ENCODE data around the gene GLOD5.

Gene GLOD5

DNA sequence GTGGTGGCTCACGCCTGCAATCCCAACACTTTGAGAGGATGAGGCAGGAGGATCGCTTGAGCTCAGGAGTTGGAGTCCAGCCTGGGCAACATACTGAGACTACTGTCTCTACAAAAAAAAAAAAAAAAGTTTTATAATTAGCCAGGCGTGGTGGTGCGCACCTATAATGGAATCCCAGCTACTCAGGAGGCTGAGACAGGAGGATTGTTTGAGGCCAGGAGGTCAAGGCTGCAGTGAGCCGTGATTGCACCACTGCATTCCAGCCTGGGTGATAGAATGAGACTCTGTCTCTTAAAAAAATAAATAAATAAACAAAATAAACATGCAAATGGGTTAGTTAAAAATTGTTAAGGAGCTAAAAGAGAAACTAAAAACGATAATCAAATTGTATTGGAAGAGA is 7.7 kb downstream of the GLOD5 start:
- no peak for DNase-seq

DNA sequence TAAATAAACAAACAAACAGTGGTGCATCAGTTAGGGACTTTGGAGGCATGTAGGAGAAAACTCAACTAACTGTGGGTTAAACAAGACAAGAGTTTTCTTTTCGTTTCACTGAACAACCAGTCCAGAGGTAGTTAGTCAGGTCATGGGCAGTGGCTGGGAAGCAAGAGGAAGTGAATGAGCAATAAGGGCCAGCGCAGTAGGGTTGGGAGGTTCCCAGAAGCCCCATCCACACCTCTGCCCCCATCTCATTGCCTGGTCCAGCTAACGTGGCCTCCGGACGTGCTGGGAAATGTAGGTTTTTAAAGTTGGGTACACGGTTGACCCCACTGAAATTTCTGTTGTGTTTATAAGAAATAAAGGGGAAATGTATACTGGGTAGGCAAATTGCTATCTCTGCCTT is 8.7 kb downstream of the GLOD5 start:
- no peak for DNase-seq

DNA sequence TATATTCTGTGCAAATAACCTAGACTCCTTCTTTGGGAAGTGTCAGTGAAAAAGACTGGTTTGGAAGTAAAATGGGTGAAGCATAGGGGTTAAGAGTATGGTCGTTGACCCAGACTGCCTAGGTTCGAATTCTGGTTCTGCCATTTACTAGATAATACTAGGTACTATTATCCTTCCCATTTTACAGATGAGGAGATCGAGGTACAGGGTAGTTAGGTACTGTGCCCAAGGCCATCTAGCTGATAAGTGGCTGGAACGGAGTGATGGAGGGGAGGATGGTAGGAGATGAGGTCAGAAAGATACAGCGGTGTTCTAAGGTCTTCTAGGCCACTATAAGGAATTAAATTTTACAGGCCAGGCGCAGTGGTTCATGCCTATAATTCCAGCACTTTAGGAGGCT is 11.1 kb downstream of the GLOD5 start:
- DNase-seq, result no peak

DNA sequence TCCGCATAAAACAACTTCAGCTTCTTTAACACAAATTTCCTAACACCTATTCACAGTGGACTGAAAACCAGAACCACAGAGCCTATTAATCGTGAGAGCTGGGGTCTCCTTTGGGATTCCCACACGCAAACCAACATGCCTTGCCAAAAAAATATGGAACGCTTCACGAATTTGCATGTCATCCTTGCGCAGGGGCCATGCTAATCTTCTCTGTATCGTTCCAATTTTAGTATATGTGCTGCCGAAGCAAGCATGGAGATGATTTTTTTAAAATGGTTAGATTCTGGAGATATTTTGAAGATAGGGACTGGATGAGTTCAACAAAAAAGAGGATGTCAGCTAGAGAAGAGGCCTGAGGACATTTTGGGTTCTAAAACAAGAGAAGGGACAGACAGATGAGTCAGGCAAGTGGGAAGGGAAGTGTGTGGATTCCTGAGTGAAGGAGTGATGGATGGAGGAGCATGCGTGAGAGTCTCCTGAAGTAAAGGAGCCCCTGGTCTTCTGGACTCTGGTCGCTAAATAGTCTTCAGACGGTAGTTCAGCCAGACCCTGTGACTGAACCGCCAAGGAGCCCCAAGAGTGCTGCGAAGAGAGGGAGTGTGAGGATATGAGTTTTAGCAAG is 15.4 kb downstream of the GLOD5 start:
- DNase-seq, result no peak

DNA sequence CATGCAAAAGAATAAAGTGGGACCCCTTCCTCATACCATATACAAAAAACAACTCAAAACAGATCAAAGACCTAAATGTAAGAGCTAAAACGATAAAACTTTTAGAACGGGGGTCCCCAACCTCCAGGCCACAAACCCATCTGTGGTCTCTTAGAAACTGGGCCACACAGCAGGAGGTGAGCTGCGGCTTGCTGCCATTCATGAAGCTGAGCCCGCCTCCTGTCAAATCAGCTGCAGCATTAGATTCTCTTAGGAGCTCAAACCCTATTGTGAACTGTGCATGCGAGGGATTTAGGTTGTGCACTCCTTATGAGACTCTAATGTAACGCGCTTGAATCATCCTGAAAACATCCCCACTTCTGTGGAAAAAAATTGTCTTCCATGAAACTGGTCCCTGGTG is 17.9 kb downstream of the GLOD5 start:
- DNase-seq, result no peak

DNA sequence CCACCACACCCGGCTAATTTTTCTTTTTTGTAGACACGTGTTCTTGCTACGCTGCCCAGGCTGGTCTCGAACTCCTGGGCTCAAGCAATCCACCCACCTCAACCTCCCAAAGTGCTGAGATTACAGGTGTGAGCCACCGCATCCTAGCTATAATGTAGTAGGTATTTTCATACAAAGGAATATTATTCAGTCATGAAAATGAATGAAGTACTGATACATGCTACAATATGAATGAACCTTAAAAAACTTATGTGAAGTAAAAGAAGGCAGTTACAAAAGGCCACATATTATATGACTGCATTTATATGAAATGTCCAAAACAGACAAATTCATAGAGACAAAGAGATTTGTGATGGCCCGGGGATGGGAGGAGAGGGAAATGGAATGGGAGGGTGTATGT is 20.2 kb downstream of the GLOD5 start:
- DNase-seq, result no peak

DNA sequence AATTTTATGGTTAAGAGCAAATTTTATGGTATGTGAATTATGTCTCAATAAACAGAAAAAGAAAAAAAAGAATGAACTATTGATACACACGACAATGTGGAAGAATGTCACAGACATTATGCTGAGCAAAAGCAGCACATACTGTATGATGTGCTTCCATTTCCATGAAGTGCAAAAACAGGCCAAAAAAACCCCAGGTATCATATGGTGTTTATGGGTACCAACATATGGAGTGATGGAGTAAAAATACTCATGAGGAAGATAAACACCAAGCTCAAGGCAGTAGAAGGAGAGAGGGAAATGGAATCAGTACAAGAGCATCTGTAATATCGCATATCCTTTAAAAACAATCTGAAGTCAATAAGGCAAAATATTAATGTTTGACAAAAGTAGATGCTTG is 20.7 kb downstream of the GLOD5 start:
- no peak for DNase-seq

DNA sequence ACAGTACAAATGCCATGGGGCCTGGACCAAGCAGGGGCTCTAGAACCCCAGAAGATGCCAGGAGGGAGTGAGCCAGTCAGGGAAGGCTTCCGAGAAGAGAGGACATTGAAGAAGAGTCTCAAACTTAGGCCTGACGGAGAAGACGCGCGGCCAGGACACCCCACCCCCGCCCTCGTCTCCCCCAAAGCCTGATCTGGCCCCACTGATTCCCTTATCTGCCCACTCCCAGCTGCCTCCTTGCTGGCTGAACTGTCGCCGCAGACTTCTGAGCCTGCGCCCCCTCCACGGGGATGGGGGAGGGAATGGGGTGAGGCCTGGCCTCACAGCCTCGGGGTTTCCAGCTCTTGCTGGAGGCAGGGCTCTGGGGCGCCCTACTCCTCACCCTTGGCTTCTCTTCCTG is 21.2 kb downstream of the GLOD5 start:
- DNase-seq, result no peak

DNA sequence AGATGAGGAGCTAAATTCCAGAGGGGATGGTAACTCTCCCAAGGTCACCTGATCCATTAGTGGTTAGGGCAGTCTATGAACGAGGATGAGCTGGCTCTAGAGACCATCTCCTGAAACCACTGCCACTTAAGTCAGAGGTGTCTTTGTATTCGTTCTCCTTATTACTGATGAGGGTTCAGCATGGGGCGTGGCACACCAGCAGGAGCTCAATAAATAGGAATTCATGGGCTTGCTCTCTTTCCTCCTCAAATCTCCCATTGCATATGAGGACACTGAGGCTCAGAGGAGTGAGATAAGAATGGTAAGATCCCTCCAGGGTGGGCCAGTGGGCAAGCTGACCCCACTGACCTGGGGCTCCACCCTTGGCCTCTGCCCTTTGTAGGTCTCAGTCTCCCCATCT is 23.2 kb downstream of the GLOD5 start:
- no peak for DNase-seq

DNA sequence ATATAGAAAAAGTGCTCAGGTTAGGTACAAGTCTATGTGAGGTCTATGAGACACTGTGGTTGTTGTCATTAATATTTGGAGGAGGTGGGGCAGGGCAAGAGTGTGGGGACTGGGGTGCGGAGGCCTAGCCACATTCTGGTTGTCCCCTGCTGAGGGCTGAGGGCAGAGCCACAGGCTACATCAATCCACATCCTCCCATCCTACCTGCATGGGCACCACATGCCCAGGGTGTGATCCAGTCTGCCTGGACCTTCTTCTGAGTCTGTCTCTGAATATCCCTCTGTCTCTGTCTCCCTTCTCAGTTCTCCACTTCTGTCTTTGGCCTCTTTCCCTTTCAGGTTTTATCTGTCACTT is 23.6 kb downstream of the GLOD5 start:
- no peak for DNase-seq

DNA sequence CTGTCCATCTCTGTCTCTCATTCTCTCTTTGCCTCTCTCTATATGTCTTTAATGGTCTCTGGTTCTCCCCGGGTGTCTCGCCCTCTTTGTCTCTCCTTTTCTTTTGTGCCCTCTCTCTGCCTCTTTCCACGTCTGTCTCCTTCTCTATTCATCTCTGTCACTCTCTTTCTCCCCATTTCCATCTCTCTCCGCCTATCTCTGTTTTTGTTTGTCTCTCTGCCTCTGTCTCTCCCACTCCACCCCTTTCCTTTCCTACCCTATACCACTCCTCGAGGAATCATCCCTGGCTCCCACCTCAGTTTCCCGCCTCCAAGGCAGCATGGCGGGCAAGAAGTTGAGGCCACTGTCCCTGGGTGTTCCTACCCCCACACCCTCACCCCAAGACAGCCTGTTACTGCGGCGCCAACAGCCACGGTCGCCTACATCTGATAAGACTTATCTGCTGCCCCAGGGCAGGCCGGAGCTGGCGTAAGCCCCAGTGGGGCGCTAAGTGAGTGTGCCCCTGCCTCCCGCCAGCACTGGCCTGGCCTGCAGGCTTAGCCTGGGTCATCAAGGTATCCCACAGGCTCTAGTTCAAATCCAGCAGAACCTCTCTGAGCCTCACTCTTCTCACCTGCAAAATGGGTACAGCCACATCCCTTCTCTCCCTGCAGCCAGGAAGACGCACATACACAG is 24.1 kb downstream of the GLOD5 start:
- no peak for DNase-seq

DNA sequence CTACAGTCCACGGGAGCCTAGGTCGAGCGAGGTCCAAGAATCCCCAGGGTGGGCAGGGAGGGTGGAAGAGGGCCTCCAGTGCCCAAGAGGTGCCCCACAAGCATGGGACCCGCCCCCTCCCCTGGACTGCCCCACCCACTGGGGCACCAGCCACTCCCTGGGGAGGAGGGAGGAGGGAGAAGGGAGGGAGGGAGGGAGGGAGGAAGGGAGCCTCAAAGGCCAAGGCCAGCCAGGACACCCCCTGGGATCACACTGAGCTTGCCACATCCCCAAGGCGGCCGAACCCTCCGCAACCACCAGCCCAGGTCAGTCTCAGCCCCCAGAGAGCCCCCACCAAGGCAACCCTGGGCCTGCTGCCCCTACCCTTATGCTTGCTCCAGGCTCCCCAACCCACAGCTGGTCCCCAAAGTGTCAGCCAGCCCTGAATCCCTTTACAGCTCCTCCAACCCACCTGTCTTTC is 24.8 kb downstream of the GLOD5 start, which contains the start of gene GATA1:
TSS of gene GATA1 (plus strand) at position 250 of the 460 bp plus-strand sequence. CDS start 4,520 bp downstream, outside the sequence.
- DNase-seq, result no peak

DNA sequence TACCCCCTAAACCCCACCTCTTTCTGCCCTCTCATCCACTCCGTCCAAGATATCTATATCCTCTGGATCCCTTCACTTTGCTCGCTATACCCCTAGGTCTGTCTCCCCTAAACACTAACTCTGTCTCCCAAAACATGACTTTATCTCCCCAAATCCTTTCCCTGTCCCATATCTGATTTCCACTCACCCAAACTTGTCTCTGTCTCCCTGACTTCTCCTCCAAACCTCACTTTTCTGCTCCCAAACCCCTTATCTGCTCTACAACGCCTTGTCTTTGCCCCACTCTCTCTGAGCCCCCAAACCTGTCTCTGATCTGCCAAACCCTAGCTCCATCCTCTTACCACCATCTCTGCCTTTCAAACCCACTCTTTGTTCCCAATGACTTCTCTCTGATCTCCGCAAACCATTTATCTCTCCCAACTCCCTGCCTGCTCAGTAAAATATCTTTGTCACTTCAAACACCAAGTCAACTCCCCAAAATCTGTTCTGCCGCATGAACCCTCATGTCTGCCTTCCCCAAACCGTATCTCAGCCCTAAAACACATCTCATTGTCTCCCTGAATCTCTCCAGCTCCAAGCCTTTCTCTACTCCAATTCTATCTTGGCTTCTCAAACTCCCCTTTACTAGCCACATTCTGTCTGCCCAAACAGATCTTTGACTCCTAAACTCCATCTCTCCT is 25.4 kb downstream of the GLOD5 start:
- DNase-seq, result no peak

DNA sequence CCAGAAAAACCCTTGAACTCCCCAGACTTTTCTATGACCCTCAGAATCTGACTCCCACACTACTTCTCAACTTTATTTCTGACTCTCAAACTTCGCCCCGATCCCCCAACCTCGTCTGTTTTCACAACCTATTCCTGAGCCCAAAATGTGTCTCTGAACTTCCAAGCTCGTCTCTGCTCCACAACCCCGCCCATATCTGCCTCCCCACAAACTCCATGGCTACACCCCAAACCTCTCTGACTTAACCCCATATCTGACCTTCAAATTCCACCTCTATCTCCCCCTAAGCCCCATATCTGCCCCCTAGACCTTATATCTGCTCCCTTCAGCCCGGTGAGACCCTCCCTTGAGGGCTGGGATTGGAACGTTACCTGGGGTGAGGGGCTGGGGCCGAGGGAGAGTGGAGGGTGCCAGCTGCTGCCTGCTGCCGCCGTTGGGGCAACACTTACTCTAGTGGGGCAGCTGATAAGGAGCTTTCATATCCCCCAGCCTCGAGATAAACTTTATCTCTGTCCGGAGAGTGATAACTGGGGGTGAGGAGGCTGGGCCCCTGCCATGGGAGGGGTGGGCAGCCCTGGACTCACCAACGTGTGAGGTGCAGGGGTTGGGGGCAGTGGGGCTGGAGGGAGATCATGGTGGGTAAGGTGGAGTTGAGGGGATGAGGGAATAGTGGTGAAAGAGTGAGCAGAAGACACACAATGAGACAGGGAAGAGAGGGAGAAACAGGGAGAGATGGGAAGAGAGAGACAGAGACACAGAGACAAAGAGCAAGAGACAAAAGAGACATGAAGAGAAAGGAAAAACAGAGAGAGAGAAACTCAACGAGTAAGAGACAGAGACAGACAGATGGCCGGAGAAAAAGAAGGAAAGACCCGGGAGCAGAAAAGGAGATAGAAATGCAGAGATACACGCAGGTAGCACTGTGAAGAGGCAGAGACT is 26.2 kb downstream of the GLOD5 start:
- no peak for DNase-seq

DNA sequence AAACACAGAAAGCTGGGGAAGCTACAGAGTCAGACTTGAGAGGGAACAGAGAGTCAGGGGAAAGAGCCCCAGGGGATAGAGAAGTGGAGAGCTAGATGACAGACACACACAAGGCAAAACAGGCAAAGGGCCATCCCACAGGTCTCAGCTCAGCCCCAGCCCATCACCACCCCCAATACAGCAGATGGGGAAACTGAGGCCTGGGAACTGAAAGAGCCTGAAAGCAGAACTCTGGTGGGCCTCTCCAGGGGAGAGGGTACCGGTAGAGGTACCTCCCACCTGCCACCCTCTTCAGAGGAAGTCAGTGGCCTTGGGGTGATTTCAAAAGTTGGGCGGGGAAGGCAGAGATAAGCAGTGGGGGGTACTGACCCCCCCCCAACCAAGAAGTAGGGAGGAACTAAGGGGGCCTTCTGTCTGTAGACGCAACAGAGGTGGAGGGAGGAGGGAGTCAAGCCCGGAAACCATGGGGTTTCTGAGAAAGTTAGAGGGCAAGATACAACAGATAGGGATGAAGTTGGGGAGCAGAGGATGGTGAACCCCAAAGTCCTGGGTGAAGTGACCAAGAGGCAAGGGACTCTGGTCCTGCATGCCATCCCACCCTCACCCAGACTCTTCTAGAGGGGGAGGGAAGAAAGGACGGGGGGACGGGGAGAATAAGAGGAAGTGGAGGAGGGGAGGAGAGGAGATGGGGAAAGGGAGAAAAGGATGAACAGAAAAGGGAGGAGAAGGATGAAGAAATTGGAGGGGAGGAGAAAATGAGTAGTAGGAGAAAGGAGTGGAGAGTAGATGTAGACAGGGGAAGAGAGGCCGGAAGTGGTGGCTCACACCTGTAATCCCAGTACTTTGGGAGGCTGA is 28.0 kb downstream of the GLOD5 start:
- DNase-seq, result no peak

DNA sequence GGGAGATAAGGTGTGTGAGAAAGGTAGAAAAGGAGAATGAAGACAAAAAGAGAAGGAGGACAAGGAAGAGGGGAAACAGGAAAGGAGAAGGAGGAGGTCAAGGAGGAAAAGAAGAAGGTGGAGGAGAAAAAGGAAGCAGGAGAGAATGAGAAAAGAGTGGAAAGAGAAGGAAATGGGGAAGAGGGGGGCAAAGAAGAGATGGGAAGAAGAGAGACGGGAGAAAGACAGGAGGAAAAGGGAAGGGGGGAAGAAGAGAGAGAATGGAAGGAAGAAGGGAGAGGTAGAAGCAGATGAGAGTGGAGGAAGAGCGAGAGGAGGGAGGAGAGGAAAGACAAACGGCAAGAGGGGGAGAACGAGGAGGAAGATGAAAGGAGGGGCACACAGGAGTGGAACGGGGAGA is 28.9 kb downstream of the GLOD5 start:
- DNase-seq, result no peak

DNA sequence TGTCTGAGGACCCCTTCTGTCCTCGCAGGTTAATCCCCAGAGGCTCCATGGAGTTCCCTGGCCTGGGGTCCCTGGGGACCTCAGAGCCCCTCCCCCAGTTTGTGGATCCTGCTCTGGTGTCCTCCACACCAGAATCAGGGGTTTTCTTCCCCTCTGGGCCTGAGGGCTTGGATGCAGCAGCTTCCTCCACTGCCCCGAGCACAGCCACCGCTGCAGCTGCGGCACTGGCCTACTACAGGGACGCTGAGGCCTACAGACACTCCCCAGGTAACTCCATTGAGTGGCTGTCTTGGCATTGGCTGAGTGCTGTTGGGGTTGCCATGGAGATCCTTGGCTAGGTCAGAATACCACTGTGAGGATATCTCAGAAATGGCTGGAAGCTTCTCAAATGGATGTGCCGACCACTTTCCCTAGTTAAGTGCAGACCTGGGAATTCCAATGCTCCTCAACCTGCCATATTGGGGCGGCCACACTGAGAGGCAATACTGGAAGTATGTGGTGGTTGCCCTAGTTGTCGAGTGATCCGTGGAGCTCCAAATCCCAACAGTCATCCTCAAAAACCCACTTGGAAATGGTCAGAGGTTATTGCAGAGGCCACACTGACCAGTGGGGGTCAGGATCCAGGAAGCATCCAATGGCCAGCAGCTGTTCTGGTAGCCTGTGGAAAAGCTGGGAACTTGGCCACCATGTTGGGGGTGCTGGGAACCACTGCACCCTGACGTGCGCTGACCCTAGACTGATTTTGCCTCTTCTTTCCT is 29.7 kb downstream of the GLOD5 start:
- no peak for DNase-seq

DNA sequence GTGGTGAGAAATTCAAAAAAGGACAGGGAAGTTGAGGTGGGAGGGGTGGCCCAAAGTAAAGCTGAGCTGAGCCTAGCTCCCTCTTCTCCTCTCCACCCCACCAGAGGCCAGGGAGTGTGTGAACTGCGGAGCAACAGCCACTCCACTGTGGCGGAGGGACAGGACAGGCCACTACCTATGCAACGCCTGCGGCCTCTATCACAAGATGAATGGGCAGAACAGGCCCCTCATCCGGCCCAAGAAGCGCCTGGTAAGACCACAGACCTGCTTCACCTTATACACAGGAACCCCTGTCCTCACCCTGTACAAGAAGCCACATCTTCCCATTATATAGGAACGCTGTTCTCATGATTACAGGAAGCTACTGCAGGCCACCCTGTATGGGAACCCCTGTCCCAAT is 30.7 kb downstream of the GLOD5 start:
- DNase-seq, result no peak

DNA sequence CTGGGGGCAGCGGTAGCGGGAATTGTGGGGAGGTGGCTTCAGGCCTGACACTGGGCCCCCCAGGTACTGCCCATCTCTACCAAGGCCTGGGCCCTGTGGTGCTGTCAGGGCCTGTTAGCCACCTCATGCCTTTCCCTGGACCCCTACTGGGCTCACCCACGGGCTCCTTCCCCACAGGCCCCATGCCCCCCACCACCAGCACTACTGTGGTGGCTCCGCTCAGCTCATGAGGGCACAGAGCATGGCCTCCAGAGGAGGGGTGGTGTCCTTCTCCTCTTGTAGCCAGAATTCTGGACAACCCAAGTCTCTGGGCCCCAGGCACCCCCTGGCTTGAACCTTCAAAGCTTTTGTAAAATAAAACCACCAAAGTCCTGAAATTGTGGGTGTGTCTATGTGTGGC is 32.4 kb downstream of the GLOD5 start:
- no peak for DNase-seq

DNA sequence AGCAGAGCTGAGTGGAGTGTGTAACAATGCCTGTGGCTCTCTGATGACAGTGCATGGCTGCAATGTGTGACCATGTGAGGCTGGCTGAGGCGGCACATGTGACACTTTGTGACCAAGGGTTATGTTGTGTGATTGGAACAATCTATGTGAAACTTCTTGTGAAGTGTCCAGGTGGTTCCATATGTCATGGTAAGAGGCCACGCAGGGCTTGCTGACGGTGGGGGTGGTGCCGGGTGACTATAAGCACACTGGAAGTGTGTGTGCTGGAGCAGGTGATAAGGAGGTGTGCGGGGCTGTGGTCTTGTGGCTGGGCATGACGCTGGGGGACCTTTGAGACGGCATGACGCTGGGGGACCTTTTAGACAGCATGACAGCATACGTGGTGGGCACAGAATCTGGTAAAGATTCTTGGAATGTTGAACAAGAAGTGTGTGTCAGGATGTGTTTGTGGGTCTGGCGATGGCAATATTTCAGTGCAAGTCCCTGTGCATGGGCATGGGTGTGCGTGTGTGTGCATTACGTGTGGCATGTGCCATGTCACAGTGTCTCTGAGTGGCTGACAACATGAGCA is 32.9 kb downstream of the GLOD5 start:
- no peak for DNase-seq

DNA sequence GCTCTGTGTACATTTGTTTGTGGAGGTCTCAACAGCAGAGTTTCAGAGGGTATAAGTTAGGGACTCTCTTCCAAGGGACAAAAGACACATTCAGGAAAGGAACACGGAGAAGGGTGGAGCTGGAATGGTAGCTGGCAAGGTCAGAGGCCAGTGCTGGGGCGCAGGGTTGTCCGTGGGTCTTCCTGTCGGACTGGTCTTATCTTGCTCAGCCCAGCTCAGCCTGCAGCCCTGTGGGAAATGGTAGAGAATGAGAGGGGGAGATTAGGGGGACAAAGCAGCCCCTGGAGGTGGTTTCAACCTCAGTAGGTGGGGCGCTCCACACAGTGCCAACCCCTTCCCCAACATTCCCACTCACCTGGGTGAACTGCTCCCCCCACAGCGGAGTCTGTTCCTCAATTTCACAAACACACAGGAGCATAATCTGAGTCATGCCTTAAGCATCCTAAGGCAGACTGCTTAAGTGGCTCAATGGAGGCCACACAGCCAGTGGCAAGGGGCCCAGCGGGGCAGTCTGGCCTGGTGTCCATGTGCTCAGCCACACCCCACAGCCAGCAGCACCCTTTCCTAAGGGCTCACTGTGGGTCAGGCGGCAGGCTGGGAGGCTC is 33.5 kb downstream of the GLOD5 start:
- peak; percentile 30 for DNase-seq

Data from fibroblast of skin of right quadriceps (primary cell).